GM20431 (cell line): Measurements from ENCODE around the gene CYBC1.

Experiments used
- in situ Hi-C: fragments of 300-500 bp; cut with MseI, MboI; formaldehyde crosslinking; loops from one replicate; pipeline ENCODE4 v1.15.0; 2020; ENCODE audit warnings: low sequenced_read_pairs; ENCODE audit not compliant: unreplicated experiment

The CYBC1 gene

DNA sequence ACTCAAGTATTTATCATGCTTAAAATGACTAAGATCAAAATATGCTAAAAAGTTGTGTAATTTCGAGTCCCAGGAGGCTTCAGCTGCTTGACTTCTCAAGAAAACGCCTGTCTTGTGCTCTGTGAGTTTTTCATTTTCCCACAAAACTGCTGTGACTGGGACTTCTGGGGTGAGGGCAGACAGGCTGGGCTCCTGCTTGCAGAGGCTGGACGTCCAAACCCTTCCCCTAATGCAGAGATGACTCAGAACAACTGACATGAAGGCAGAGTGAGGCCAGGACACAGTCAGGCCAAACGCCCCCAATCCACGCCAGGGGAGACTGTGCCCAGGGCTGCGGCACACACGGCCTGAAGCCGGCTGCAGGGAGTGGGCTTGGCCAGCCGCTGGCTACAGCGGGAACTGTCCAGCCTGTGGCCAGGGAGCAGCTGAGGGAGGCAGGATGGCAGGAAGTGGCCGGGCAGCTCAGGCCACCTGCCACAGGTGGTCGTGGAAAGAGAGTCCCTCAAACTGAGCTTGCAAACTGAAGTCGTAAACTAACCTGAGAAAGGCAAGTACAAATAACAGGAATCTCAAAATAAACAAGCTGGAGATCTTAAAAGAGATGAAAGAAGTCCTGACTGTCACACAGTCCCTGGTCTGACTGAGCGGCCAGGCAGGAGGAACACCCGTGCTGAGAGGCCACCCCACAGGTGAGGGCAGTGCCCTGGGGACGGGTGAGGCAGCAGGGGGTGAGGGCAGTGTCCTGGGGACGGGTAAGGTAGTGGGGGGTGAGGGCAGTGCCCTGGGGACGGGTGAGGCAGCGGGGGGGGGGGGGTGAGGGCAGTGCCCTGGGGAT is 53.7 kb downstream of the CYBC1 start:
- in situ Hi-C loops = no loop called here

DNA sequence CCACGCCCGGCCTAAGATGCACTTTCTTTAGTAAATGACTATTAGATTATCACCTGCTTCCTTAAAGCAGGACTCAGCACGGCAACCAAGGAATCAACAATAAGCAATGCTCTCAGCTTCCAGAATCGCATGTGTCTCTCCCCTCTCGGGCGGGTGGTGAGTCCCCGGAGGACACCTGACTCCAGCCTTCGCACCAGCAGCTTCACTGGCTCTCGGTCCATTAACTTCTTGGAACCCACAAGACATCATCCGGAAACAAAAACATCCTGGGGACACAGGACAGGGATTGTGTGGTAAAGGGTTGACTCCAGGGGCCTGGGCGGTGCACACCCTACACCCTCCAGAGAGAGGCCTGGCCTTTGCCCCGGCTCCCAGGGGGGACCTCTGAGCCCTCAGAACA is 56.3 kb downstream of the CYBC1 start:
- in situ Hi-C loops = no loop called here

DNA sequence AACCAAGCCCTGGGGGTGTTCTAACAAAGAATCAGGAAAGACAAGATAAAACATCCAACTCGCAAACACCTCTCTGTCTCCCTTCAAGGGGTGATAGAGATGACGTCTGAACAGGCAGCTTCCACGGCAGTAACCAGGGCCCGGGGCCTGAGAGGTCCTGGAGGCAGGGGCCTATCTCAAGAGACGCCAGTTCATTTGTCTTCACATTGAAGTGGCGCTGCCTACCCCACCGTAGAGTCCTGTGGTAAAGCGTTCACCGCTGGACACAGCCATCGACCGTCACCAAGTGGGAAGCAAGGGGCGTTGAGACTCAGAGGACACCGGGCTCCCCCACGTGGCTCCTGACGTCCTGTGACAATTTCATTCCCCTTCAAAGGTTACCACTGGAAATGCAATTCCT is 57.6 kb downstream of the CYBC1 start:
- in situ Hi-C loops = no loop called here
